SK-N-SH treated with all-trans-retinoic acid at 6 μM for 48 hours (cell line): ENCODE data around the gene ANKLE2.

Experiments
- ATAC-seq: fragments of 200-7000 bp; cut with Tn5 transposase; 3 replicates; pipeline ENCODE4 v1.9.1; 2020; ENCODE audit warnings: mild to moderate bottlenecking, moderate library complexity
- ARNTL ChIP-seq: fragments of 450-650 bp; formaldehyde crosslinking; IDR thresholded peaks from 2 replicates; pipeline ENCODE4 v1.5.0; 2020; ENCODE audit warnings: low read depth, mild to moderate bottlenecking, moderate library complexity, borderline replicate concordance
- BACH2 ChIP-seq: fragments of 250-450 bp; sonication (Bioruptor Pico); IDR thresholded peaks from 2 replicates; pipeline ENCODE4 v1.9.0; 2021; ENCODE audit warnings: mild to moderate bottlenecking, borderline replicate concordance
- CSDC2 ChIP-seq: fragments of 250-450 bp; sonication (Bioruptor Pico); IDR thresholded peaks from 2 replicates; pipeline ENCODE4 v1.5.0; 2020; ENCODE audit warnings: mild to moderate bottlenecking, moderate library complexity
- CSRNP3 ChIP-seq: fragments of 250-450 bp; sonication (Bioruptor Pico); IDR thresholded peaks from 2 replicates; pipeline ENCODE4 v1.5.1; 2021; ENCODE audit warnings: mild to moderate bottlenecking, moderate library complexity
- ESRRG ChIP-seq: fragments of 250-450 bp; sonication (Bioruptor Pico); IDR thresholded peaks from 2 replicates; pipeline ENCODE4 v1.6.1; 2021; ENCODE audit warnings: mild to moderate bottlenecking
- GLIS3 ChIP-seq: fragments of 250-450 bp; sonication (Bioruptor Pico); IDR thresholded peaks from 2 replicates; pipeline ENCODE4 v1.5.0; 2020; ENCODE audit warnings: mild to moderate bottlenecking, moderate library complexity
- ISL1 ChIP-seq: fragments of 250-450 bp; sonication (Bioruptor Pico); IDR thresholded peaks from 2 replicates; pipeline ENCODE4 v2.1.2; 2022; ENCODE audit warnings: mild to moderate bottlenecking, moderate library complexity
- OSR1 ChIP-seq: fragments of 250-450 bp; sonication (Bioruptor Pico); IDR thresholded peaks from 2 replicates; pipeline ENCODE4 v1.8.0; 2022; ENCODE audit warnings: moderate library complexity, mild to moderate bottlenecking, inconsistent platforms
- PATZ1 ChIP-seq: fragments of 250-450 bp; sonication (Bioruptor Pico); IDR thresholded peaks from 2 replicates; pipeline ENCODE4 v1.8.0; 2020; ENCODE audit warnings: mild to moderate bottlenecking, moderate library complexity, borderline replicate concordance
- POU6F1 ChIP-seq: fragments of 250-450 bp; sonication (Bioruptor Pico); IDR thresholded peaks from 2 replicates; pipeline ENCODE4 v1.8.0; 2021; ENCODE audit warnings: low read depth, mild to moderate bottlenecking, moderate library complexity, borderline replicate concordance
- PPARA ChIP-seq: fragments of 250-450 bp; sonication (Bioruptor Pico); IDR thresholded peaks from 2 replicates; pipeline ENCODE4 v1.5.0; 2020; ENCODE audit warnings: mild to moderate bottlenecking, borderline replicate concordance
- RARB ChIP-seq: fragments of 250-450 bp; sonication (Bioruptor Pico); IDR thresholded peaks from 2 replicates; pipeline ENCODE4 v1.8.0; 2021; ENCODE audit warnings: mild to moderate bottlenecking, moderate library complexity
- SNAI2 ChIP-seq: fragments of 250-450 bp; sonication (Bioruptor Pico); IDR thresholded peaks from 2 replicates; pipeline ENCODE4 v1.5.0; 2020; ENCODE audit warnings: mild to moderate bottlenecking, moderate library complexity
- TCF4 ChIP-seq: fragments of 250-450 bp; sonication (Bioruptor Pico); IDR thresholded peaks from 2 replicates; pipeline ENCODE4 v1.8.0; 2021; ENCODE audit warnings: mild to moderate bottlenecking, moderate library complexity, borderline replicate concordance
- TOX ChIP-seq: fragments of 250-450 bp; sonication (Bioruptor Pico); IDR thresholded peaks from 2 replicates; pipeline ENCODE4 v1.8.0; 2021; ENCODE audit warnings: mild to moderate bottlenecking, moderate library complexity, borderline replicate concordance
- ZFP3 ChIP-seq: fragments of 250-450 bp; sonication (Bioruptor Pico); IDR thresholded peaks from 2 replicates; pipeline ENCODE4 v1.5.0; 2020; ENCODE audit warnings: mild to moderate bottlenecking, moderate library complexity
- ZFP30 ChIP-seq: fragments of 450-650 bp; formaldehyde crosslinking; IDR thresholded peaks from 2 replicates; pipeline ENCODE4 v1.5.0; 2022; ENCODE audit warnings: mild to moderate bottlenecking, moderate library complexity
- ZNF565 ChIP-seq: fragments of 450-650 bp; formaldehyde crosslinking; conservative IDR thresholded peaks from 2 replicates; pipeline ENCODE4 v1.5.0; 2020; ENCODE audit warnings: low read depth, mild to moderate bottlenecking, moderate library complexity
- ZNF70 ChIP-seq: fragments of 450-650 bp; formaldehyde crosslinking; IDR thresholded peaks from 2 replicates; pipeline ENCODE4 v1.5.0; 2020; ENCODE audit warnings: mild to moderate bottlenecking, moderate library complexity
- ZNF8 ChIP-seq: fragments of 450-650 bp; formaldehyde crosslinking; IDR thresholded peaks from 2 replicates; pipeline ENCODE4 v1.5.0; 2020; ENCODE audit warnings: mild to moderate bottlenecking, moderate library complexity
- TF ChIP-seq, protein P1 (sequence below): fragments of 250-450 bp; sonication (Bioruptor Pico); IDR thresholded peaks from 2 replicates; pipeline ENCODE4 v1.5.0; 2020; ENCODE audit warnings: mild to moderate bottlenecking, moderate library complexity
- TF ChIP-seq, protein P2 (sequence below): fragments of 250-450 bp; sonication (Bioruptor Pico); IDR thresholded peaks from 2 replicates; pipeline ENCODE4 v1.5.1; 2020; ENCODE audit warnings: low read depth, mild to moderate bottlenecking, moderate library complexity

ANKLE2 gene

DNA sequence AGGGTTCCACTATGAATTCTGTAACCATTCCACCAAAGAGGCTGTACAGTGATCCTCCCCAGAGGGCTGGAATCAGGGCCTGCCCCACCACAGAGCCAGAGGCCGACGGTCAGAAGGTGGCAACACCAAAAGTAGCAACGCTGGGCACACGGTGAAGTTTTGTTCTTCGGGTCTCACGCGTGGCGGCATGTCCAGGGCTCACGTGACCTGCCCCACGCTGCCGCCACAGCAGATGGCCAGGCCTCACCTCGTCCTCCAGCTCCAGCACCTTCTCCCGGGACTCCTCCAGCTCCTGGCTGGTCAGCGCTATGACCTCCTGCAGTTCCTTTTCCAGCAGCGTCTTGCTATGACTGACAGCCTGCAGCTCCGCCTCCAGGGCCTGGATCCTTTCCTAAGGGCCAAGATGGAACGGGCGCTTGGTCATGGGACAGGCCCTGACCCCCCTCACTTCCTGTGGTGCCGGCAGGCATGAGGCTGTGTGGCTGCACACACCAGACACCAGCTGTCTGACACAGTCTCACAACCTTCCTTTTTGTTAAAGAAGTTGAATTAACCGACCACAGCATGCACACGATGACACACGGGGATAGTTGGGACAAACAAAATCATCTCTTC lies 22.4 kb upstream of the ANKLE2 start:
- no peak for ATAC-seq
- TF ChIP-seq RARB (CRISPR knock-in tag), result no peak
- TF ChIP-seq, protein P1, sequence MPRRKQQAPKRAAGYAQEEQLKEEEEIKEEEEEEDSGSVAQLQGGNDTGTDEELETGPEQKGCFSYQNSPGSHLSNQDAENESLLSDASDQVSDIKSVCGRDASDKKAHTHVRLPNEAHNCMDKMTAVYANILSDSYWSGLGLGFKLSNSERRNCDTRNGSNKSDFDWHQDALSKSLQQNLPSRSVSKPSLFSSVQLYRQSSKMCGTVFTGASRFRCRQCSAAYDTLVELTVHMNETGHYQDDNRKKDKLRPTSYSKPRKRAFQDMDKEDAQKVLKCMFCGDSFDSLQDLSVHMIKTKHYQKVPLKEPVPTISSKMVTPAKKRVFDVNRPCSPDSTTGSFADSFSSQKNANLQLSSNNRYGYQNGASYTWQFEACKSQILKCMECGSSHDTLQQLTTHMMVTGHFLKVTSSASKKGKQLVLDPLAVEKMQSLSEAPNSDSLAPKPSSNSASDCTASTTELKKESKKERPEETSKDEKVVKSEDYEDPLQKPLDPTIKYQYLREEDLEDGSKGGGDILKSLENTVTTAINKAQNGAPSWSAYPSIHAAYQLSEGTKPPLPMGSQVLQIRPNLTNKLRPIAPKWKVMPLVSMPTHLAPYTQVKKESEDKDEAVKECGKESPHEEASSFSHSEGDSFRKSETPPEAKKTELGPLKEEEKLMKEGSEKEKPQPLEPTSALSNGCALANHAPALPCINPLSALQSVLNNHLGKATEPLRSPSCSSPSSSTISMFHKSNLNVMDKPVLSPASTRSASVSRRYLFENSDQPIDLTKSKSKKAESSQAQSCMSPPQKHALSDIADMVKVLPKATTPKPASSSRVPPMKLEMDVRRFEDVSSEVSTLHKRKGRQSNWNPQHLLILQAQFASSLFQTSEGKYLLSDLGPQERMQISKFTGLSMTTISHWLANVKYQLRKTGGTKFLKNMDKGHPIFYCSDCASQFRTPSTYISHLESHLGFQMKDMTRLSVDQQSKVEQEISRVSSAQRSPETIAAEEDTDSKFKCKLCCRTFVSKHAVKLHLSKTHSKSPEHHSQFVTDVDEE (CRISPR knock-in tag), result no peak
- TF ChIP-seq TCF4 (CRISPR knock-in tag), result no peak
- no peak for TF ChIP-seq ARNTL
- TF ChIP-seq ZNF8 (CRISPR knock-in tag), result no peak
- no peak for TF ChIP-seq ZNF70
- TF ChIP-seq POU6F1 (CRISPR knock-in tag), result no peak
- TF ChIP-seq OSR1 (CRISPR knock-in tag), result no peak
- no peak for TF ChIP-seq PATZ1 (CRISPR knock-in tag)
- no peak for TF ChIP-seq ISL1 (CRISPR knock-in tag)
- TF ChIP-seq ZNF565 (CRISPR knock-in tag), result no peak
- no peak for TF ChIP-seq ZFP3 (CRISPR knock-in tag)
- no peak for TF ChIP-seq PPARA (CRISPR knock-in tag)
- TF ChIP-seq BACH2, result no peak
- no peak for TF ChIP-seq SNAI2 (CRISPR knock-in tag)
- TF ChIP-seq, protein P2, sequence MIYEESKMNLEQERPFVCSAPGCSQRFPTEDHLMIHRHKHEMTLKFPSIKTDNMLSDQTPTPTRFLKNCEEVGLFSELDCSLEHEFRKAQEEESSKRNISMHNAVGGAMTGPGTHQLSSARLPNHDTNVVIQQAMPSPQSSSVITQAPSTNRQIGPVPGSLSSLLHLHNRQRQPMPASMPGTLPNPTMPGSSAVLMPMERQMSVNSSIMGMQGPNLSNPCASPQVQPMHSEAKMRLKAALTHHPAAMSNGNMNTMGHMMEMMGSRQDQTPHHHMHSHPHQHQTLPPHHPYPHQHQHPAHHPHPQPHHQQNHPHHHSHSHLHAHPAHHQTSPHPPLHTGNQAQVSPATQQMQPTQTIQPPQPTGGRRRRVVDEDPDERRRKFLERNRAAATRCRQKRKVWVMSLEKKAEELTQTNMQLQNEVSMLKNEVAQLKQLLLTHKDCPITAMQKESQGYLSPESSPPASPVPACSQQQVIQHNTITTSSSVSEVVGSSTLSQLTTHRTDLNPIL (CRISPR knock-in tag), result no peak
- no peak for TF ChIP-seq CSDC2 (CRISPR knock-in tag)
- TF ChIP-seq ZFP30, result no peak

GRCh38 chr12:132781938-132782337 lies 20.3 kb upstream of the ANKLE2 start:
- no peak for ATAC-seq
- TF ChIP-seq RARB (CRISPR knock-in tag), result no peak
- no peak for TF ChIP-seq ZNF70
- TF ChIP-seq ARNTL, result no peak
- TF ChIP-seq OSR1 (CRISPR knock-in tag), result no peak
- TF ChIP-seq GLIS3, result no peak
- no peak for TF ChIP-seq PATZ1 (CRISPR knock-in tag)
- no peak for TF ChIP-seq POU6F1 (CRISPR knock-in tag)
- TF ChIP-seq CSRNP3 (CRISPR knock-in tag), result no peak
- no peak for TF ChIP-seq ISL1 (CRISPR knock-in tag)
- TF ChIP-seq ESRRG, result no peak
- TF ChIP-seq TOX (CRISPR knock-in tag), result no peak
- TF ChIP-seq, protein P2 (CRISPR knock-in tag), result no peak
- no peak for TF ChIP-seq ZNF8 (CRISPR knock-in tag)
- TF ChIP-seq, protein P1 (CRISPR knock-in tag), result no peak
